GM20431 (cell line): ENCODE results near the gene PCNT.
"Not testable (repeated sequence)": the region's sequence is repeated elsewhere in the genome, so short reads cannot be mapped to it uniquely, and the experiment has no call there.

Experiments used
- in situ Hi-C: fragments of 300-500 bp; cut with MseI, MboI; formaldehyde crosslinking; loops from one replicate; pipeline ENCODE4 v1.15.0; 2020; ENCODE audit warnings: low sequenced_read_pairs; ENCODE audit not compliant: unreplicated experiment

PCNT gene

GRCh38 chr21:46397211-46397905 is 73.4 kb downstream of the PCNT start:
- in situ Hi-C loops: no loop called here

- in situ Hi-C loops: no loop called here
These were observed 74.0 kb downstream of the PCNT start for GRCh38 chr21:46397993-46398392.

- in situ Hi-C loops: no loop called here
These were observed 75.2 kb downstream of the PCNT start for GRCh38 chr21:46399129-46399528.

GRCh38 chr21:46399686-46400085 is 75.7 kb downstream of the PCNT start:
- in situ Hi-C loops: no loop called here

GRCh38 chr21:46401186-46401910 is 77.4 kb downstream of the PCNT start:
- in situ Hi-C loops: no loop called here

- in situ Hi-C loops: no loop called here
These were observed 78.5 kb downstream of the PCNT start for GRCh38 chr21:46402421-46402820.

GRCh38 chr21:46403234-46403811 is 79.4 kb downstream of the PCNT start:
- in situ Hi-C loops: not testable (repeated sequence)

- in situ Hi-C loops: no loop called here
These were observed 80.3 kb downstream of the PCNT start for GRCh38 chr21:46404306-46404705.

- in situ Hi-C loops: no loop called here
These were observed 82.0 kb downstream of the PCNT start for GRCh38 chr21:46406001-46406400.

- in situ Hi-C loops: no loop called here
These were observed 85.9 kb downstream of the PCNT start for GRCh38 chr21:46409641-46410406.

- in situ Hi-C loops: no loop called here
These were observed 86.6 kb downstream of the PCNT start for GRCh38 chr21:46410516-46410915.

- in situ Hi-C loops: no loop called here
These were observed 87.3 kb downstream of the PCNT start for GRCh38 chr21:46411236-46411635.

- in situ Hi-C loops: no loop called here
These were observed 87.7 kb downstream of the PCNT start for GRCh38 chr21:46411691-46412090.

GRCh38 chr21:46412521-46413364 is 88.8 kb downstream of the PCNT start:
- in situ Hi-C loops: no loop called here

GRCh38 chr21:46413365-46413696 is 89.4 kb downstream of the PCNT start:
- in situ Hi-C loops: no loop called here

GRCh38 chr21:46414965-46415275 is 91.0 kb downstream of the PCNT start:
- in situ Hi-C loops: no loop called here

GRCh38 chr21:46416551-46416950 is 92.6 kb downstream of the PCNT start:
- in situ Hi-C loops: no loop called here

GRCh38 chr21:46418265-46418946 is 94.5 kb downstream of the PCNT start:
- in situ Hi-C loops: no loop called here
